Measurements from ENCODE around the gene ADAM11.

- TF ChIP-seq GATA2 (IDR thresholded peaks at IDR 0.05; ENCODE audit: low read depth, low read length) (no peak), GATA3 (IDR thresholded peaks at IDR 0.05; ENCODE audit: low read depth, low read length) (no peak)
Measured at GRCh38 chr17:44722254-44722653, 36.5 kb upstream of the ADAM11 start.

Measured in SH-SY5Y (cell line).